AG08395 (cell line): Measurements from ENCODE around the gene ACSF3.
"Not testable (repeated sequence)": the region's sequence is repeated elsewhere in the genome, so short reads cannot be mapped to it uniquely, and the experiment has no call there.

Experiments used
- DNase-seq: peaks from one replicate; pipeline ENCODE4 v3.0.0; 2012; ENCODE audit warnings: mixed read lengths, low spot score

Gene ACSF3

DNA sequence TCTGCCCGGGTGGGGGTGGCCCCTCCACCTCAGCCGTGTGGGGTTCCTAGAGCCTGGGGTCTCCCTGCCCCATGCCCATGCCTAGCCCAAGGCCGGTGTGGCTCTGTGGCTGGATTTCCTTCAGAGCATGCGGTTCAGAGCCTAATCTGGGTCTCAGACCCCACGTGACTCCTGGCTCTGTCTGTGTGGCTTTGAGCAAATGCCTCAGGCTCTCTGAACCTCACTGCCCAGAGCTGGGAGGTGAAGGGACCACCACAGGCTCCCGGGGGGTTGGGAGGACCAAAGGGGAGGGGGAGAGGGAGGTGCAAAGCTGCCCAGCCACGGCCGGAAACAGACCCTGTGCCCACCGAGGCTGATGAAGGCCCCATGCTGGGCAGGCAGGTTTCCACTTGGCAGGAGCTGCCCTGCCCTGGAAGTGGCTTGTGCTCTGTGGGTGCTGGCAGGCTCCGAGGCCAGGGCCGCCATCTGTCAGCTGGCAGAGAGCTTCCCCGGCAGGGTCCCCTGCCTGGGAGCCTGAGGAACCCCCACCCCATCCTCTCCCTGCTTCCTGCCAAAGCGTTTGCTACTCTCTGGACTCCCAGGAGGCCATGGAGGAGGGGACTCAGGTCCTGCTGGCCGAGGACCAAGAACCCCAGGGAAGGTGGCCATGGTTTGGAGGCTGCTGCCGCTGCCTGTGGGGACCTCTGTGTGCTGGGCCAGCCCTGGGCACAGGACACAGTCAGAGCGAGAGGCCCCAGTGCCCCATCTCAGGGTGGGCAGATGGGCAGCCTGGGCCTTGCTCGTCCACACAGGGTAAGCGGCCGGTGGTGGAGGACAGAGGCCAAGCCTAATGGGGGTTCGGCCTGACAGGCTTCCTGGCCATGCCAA, 81.9 kb downstream of the ACSF3 start:
- no peak for DNase-seq

DNA sequence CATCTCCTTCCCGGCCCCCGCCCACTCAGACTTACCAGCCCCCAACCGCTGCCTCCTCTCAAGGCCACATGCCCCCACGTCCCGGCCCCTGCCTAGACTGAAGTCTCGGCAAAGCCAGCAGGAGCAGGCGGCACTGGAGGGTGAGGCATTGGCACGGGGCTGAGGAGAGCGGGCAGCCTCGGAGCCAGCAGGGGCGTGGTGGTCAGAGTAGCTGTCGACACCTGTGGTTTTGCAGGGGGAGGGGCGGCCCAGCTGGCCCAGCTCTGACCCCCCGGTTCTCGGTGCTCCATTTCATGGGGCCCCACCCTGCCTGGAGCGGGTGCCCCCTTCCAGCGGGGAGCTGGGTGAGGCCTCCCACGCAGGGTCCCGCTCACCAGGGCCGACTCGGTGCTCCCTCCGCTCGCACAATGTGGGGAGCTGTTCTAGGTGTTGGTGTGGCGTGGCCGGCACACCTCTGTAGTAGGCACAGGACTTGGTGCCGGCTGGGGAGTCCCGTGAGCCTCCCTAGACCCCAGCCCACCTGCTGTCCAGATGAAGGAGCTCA, 82.6 kb downstream of the ACSF3 start:
- no peak for DNase-seq

DNA sequence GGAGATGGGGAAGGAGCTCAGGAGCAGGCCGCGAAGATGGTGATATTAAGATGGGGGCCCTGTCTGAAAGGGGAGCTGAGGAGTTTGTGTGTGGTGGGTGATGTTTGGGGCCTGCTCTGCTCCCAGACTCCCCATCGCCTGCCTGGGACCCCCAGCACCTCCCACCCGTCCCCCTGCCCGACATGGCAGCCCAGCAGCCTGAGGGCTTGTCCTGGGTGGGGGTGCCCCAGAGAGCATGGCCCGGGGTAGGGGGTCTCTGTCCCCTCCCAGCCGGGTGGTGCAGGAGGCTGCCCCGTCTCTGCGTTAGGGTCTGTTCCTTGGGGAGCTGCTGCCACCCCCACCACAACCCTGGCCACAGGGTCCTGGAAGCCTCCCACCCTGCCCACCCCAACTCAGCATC, 83.1 kb downstream of the ACSF3 start:
- no peak for DNase-seq

DNA sequence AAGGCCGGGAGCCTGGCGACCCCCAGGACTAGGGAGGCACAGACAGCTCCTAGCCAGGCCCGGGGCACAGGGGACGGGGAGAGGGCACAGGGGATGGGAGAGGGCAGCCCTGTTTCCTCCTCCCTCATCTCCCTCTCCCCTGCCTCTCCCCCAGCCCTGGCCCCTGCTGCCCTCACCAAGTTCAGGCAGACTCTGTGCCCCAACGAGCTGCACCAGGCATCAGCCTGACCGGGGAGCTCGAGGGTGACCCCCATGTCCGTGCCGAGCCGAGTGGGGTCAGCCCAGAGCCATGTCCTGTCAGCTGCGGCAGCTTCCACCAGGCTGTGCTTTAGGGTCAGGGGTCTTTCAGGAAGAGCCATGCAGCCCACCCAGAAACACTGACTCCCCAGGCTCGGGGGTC, 83.8 kb downstream of the ACSF3 start:
- DNase-seq, result no peak

DNA sequence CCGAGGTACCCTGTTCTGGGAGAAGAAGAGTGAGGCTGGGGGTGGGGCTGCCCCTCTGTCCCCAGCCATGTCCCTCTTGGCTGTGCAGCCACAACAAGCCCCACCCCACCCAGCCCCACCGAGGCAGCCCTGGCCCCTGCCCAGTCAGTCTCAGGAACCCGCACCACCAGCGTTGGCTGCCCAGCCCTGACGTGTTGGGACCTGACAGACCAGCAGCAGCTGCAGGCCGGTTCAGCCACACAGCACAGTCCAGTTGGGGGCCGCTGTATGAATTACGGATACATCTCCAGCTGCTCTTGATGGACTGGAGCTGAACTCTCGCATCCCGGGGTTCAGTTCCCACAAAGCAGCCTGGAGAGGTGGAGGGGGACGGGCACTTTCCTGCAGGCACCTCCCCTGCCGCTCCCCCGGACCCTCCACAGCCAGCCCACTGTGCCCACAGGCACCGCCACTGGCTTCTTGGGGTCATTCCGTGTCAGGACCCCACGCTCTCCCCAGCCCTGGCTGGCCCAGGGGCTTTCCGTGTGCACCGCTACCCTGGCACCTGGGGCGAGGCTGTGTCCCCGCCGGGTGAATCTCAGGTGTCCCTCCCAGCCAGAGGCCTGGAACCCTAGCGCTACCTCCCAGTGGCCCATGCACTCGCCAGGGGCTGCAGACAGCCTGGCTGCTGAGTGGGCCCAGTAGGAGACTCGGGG, 84.9 kb downstream of the ACSF3 start:
- no peak for DNase-seq

DNA sequence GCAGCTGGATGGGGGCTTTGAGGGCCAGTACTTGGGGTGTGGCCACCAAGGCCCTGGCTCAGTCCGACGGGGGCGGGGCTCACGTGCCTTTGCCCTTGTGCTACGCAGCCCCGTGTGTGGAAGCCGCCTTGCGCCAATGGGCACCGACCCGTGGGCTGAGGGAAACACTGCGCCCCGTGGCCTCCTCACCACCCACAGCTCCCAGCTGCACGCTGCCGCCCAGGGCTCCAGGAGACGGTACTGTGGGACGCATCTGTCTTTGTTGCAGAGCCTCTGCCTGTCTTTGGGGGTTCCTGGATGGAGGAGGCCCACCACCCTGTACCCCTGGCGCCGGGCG, 85.5 kb downstream of the ACSF3 start:
- no peak for DNase-seq

DNA sequence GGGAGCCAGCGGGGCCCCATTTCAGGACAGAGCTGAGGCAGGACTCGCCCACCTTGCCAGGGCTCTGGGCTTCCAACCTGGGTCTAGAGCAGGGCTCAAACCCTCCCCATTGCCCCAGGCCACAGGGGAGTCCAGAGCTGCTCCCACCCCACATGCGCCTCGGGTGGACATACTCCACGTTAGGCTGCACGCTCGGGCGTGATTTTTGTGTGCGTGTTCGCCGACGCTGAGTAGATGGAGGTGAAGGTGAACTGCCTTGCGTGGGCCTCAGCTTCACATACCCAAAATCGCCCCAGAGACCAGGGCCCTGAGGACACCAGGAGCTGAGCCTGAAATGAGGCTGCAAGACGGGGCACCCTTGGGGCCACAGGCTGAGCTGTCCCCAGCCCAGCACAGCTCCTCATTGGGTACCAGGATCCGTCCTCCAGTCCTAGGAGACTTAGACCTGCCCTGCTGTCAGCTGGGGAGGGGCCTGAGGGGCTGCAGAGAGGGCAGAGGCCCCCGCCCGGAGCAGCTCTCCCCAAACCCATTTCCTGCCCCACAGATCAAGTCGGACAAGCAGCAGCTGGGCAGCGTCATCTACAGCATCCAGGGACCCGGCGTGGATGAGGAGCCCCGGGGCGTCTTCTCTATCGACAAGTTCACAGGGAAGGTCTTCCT, 86.1 kb downstream of the ACSF3 start:
- no peak for DNase-seq

DNA sequence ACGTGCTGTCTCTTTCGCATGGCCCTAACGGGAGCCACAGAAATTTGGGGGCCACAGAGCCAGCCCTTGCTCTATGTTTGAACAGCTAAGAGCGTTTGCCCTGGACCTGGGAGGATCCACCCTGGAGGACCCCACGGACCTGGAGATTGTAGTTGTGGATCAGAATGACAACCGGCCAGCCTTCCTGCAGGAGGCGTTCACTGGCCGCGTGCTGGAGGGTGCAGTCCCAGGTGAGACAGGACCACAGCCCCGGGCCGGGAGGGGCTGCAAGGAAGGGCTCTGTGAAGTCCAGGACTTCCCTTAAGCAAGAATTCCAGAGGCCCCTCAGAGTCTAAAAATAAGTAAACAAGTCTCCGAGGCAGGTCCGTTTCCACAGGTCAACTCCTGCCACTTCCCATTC, 89.8 kb downstream of the ACSF3 start:
- no peak for DNase-seq

DNA sequence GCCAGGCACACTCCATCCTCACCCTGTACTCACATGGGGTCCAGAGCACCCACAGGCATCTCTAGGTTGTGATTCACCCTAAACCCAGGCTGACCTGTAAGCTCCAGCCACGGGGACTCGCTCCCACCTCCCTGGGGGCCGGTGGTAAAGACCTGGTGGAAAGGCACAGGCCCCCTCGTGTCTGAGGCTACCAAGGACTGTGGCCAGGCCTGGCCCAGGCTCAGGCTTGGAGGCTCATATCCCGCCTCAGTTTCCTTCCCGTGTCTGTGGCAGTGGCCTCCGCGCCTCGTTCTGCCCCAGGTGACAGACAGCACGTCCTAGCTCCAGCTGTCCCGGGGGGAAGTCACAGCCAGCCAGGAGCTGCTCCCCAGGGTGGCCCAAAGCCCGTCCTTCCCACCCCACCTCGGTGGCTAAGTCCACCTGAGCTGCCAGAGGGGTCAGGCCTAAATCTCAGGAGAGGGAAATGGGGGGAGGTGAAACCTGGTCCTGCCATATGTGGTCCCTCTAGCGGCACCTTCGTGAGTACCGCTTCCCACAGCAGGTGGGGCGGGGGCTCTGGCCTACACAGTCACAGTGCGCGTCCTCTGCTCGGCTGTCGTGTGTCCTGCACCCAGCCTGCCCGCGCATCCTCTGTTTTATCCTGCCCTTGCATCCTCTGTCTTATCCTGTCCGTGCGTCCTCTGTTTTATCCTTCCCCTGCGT, 90.5 kb downstream of the ACSF3 start:
- no peak for DNase-seq

DNA sequence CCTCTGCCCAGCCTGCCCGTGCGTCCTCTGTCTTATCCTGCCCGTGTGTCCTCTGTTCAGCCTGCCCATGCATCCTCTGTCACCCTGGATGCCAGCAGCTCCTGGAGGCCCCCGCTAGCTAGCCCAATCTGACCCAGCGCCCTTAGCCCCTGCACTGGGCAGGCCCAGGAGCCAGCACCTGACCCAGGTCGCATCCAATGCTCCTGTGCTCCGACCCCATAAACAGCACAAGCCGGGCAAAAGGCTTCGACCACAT, 91.0 kb downstream of the ACSF3 start:
- DNase-seq, result no peak

DNA sequence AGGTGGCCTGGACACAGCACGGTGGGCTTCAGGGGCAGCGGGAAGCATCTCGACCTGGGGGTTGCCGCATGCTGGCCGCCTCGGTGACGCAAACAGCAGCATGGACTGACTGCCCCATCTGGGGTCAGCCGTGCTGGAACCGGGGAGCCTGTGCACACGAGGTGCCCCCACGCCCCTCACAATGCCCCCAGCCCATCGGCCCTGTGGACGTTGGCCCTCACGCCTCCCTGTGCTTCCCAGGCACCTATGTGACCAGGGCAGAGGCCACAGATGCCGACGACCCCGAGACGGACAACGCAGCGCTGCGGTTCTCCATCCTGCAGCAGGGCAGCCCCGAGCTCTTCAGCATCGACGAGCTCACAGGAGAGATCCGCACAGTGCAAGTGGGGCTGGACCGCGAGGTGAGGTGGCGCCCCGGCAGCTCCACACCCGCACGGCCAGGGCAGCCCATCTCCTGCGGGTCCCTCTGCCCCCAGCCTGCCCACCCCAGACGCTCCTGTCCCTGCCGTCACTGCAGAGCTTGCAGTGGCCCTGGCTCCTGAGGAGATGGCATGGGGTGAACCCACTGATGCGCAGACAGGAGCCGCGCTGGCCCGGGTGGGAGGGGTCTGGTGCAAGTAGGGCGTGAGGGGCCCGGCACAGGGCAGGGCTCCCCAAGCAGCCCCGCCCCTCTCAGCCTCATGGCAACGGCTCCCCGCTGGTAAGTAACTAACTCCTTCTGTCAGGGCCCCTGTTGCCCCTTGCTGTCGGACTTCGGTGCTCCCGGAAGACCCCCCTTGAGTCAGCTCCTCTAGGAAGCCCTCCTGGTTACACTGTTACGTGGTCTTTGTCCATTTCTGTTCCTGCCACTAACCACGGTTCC, 91.5 kb downstream of the ACSF3 start:
- no peak for DNase-seq

DNA sequence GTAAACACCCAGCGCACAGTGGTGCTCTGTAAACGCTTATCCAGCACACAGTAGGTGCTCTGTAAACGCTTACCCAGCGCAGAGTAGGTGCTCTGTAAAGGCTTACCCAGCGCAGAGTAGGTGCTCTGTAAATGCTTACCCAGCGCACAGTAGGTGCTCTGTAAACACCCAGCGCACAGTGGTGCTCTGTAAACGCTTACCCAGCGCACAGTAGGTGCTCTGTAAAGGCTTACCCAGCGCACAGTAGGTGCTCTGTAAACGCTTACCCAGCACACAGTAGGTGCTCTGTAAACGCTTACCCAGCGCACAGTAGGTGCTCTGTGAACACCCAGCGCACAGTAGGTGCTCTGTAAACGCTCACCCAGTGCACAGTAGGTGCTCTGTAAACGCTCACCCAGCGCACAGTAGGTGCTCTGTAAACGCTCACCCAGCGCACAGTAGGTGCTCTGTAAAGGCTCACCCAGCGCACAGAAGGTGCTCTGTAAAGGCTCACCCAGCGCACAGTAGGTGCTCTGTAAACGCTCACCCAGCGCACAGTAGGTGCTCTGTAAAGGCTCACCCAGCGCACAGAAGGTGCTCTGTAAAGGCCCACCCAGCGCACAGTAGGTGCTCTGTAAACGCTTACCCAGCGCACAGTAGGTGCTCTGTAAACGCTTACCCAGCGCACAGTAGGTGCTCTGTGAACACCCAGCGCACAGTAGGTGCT, 92.4 kb downstream of the ACSF3 start:
- DNase-seq, result not testable (repeated sequence)

DNA sequence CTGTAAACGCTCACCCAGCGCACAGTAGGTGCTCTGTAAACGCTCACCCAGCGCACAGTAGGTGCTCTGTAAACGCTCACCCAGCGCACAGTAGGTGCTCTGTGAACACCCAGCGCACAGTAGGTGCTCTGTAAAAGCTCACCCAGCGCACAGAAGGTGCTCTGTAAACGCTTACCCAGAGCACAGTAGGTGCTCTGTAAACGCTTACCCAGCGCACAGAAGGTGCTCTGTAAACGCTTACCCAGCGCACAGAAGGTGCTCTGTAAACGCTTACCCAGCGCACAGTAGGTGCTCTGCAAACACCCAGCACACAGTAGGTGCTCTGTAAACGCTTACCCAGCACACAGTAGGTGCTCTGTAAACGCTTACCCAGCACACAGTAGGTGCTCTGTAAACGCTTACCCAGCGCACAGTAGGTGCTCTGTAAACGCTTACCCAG, 93.0 kb downstream of the ACSF3 start:
- DNase-seq, result not testable (repeated sequence)

DNA sequence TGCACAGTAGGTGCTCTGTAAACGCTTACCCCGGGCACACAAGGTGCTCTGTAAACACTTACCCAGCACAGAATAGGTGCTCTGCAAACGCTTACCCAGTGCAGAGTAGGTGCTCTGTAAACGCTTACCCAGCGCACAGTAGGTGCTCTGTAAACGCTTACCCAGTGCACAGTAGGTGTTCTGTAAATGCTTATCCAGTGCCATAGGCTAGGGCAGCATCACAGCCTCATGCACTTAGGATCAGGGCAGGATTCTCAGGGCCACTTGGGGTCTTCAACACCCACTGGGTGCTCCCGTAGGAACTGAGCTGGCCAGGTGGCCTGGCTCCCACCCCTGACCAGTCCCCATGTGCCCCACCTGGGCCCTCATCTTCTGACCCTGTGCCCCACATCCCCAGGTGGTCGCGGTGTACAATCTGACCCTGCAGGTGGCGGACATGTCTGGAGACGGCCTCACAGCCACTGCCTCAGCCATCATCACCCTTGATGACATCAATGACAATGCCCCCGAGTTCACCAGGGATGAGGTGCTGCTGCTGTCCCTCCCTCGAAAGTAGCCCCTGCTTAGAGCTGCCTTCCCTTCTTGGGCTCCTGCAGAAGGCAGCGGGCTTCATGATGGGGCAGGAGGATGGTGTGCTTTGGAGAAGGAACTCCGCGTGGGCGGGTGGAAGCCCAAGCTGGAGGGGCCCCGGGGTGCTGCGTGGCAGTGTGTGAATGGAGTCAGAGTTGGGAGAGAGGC, 93.5 kb downstream of the ACSF3 start:
- DNase-seq, result no peak

DNA sequence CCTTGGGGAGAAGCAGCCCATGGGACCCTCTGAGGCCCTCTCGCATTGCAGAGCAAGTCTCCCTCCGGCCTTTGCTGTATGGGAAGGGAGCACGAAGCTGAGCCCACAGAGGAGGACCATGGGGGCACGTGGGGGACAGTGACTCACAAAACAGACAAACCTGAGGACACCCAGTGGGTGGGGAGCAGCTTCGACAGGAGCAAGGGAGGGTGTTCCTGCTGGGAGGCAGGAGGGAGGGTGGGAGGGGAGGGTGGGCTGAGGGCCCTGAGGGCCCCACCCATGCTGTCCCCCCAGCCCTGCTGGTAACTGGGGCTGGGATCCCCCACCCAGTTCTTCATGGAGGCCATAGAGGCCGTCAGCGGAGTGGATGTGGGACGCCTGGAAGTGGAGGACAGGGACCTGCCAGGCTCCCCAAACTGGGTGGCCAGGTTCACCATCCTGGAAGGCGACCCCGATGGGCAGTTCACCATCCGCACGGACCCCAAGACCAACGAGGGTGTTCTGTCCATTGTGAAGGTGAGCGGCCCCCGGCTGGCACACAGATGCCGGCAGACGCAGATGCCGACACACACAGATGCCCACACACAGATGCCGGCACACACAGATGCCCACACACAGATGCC, 94.2 kb downstream of the ACSF3 start:
- no peak for DNase-seq

DNA sequence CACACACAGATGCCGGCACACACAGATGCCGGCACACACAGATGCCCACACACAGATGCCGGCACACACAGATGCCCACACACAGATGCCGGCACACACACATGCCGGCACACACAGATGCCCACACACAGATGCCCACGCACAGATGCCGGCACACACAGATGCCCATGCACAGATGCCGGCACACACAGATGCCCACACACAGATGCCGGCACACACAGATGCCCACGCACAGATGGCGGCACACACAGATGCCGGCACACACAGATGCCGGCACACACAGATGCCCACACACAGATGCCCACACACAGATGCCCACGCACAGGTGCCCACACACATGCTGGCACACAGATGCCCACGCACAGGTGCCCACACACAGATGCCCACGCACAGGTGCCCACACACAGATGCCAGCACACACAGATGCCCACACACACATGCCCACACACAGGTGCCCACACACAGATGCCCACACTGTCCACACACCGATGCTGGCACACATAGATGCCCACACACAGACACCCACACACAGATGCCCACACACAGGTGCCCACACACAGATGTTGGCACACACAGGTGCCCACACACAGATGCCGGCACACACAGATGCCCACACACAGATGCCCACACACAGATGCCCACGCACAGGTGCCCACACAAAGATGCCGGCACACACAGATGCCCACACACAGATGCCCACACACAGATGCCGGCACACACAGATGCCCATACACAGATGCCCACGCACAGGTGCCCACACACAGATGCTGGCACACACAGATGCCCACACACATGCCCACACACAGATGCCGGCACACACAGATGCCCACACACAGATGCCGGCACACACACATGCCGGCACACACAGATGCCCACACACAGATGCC, 95.1 kb downstream of the ACSF3 start:
- DNase-seq, result not testable (repeated sequence)

DNA sequence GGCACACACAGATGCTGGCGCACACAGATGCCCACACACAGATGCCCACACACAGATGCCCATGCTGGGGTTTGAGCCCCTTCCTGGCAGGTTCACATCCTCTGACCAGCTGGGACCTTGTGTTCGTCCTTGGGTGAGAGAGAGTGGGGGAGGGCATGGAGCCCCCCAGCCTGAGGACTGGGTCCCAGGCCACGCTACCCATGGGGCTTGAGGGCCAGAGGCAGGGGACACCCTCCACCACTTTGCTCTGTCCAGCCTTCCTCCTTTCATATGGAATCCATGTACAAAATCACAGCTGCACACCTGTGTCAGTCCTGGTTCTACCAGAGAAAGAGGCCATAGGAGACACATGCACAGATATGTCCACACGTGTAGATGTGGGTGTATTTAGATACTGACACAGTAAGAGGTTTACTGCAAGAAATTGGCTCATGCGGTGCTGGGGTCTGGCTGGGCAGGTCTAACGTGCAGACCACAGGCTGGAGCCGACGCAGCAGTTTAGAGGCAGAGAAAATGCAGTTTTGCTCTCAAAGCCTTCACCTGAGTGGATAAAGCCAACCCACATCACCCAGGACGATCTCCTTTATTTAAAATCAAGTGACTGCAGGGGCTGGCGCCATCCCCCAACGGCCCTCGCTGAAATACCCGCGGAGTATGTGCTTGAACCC, 95.8 kb downstream of the ACSF3 start:
- DNase-seq, result no peak
